Parathyroid adenoma (tissue), 2 donors: ENCODE results near the gene TEDC2.
A peak's percentile ranks its signal among the peaks of the same experiment; 100 is the strongest.

ENCODE experiments used
- H2AFZ ChIP-seq: fragments of 300-600 bp; sonication (generic); one replicate; pipeline ENCODE4 v1.7.0; 2017; ENCODE audit warnings: antibody characterized with exemption, mild to moderate bottlenecking
- H3K27ac ChIP-seq: fragments of 300-600 bp; sonication (generic); one replicate; pipeline ENCODE4 v1.7.0; 2017
- H3K27me3 ChIP-seq: fragments of 300-600 bp; sonication (generic); one replicate; pipeline ENCODE4 v1.7.0; 2017; ENCODE audit warnings: low read length; ENCODE audit not compliant: control insufficient read depth, insufficient read depth
- H3K36me3 ChIP-seq: fragments of 300-600 bp; sonication (generic); one replicate; pipeline ENCODE4 v1.7.0; 2017; ENCODE audit warnings: low read length; ENCODE audit not compliant: control insufficient read depth, insufficient read depth
- H3K4me1 ChIP-seq: fragments of 300-600 bp; sonication (generic); one replicate; pipeline ENCODE4 v1.7.0; 2017; ENCODE audit warnings: control low read depth
- H3K4me2 ChIP-seq: fragments of 300-600 bp; sonication (generic); one replicate; pipeline ENCODE4 v1.7.0; 2017; ENCODE audit warnings: low read length
- H3K4me3 ChIP-seq: fragments of 300-600 bp; sonication (generic); one replicate; pipeline ENCODE4 v1.7.0; 2017; ENCODE audit warnings: low read depth, low read length
- H3K79me2 ChIP-seq: fragments of 300-600 bp; sonication (generic); one replicate; pipeline ENCODE4 v1.7.0; 2017; ENCODE audit warnings: control low read depth
- H3K9ac ChIP-seq: fragments of 300-600 bp; sonication (generic); one replicate; pipeline ENCODE4 v1.7.0; 2017; ENCODE audit warnings: mild to moderate bottlenecking
- H3K9me3 ChIP-seq: fragments of 300-600 bp; sonication (generic); one replicate; pipeline ENCODE4 v1.7.0; 2017; ENCODE audit warnings: low read length; ENCODE audit not compliant: control insufficient read depth
- CTCF ChIP-seq: fragments of 300-600 bp; sonication (generic); IDR thresholded peaks from one replicate; pipeline ENCODE4 v1.7.0; 2017; ENCODE audit warnings: antibody characterized with exemption, mild to moderate bottlenecking
- donor health status: primary hyperparathyroidism.

TEDC2 gene

GRCh38 chr16:2467528-2468232 lies 7.8 kb downstream of the TEDC2 start:
- H3K9ac ChIP-seq: no peak overlapping the region
- H2AFZ ChIP-seq: peak overlapping the region; percentile 79
- peaks cover 9% of the 10 kb centered on the region for H3K4me1 ChIP-seq
- peak overlapping the region; percentile 11 for H3K4me3 ChIP-seq
- H3K4me2 ChIP-seq: peak overlapping the region; percentile 60
- no peak overlapping the region for H3K27ac ChIP-seq
- no peak for TF ChIP-seq CTCF
- H3K27me3 ChIP-seq: no peaks in the 10 kb centered on the region
- H3K79me2 ChIP-seq: no peaks in the 10 kb centered on the region
- no peaks in the 10 kb centered on the region for H3K36me3 ChIP-seq
- H3K9me3 ChIP-seq: no peaks in the 10 kb centered on the region

DNA sequence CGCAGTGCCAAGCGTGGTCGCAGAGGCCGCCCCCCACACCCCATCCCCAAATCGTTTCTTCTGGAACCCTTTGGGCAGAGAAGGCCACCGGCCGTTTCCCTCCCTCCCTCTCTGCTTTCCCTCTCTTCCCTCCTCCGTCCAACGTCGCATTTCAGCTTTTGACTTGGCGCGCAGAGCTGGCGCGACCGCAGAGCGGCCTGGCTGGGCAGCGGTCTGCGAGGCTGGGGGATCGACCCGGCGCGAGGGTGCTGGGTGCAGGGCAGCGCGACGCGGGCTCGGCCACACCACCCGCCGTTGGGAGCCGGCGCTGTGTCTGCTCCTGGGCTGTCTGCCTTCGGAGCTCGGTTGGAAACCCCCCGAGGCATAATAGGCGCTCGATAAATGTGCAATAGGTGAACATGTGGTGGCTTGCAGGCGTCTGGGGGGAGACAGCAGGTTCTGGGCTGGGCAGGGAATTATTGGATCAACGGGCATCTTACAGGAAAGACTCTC lies 8.4 kb downstream of the TEDC2 start:
- H3K27me3 ChIP-seq: no peaks in the 10 kb centered on the region
- H3K9me3 ChIP-seq: no peaks in the 10 kb centered on the region
- H3K27ac ChIP-seq: no peak overlapping the region
- TF ChIP-seq CTCF: no peak
- H3K4me3 ChIP-seq: peak overlapping the region; percentile 11
- no peak overlapping the region for H3K9ac ChIP-seq
- H3K4me1 ChIP-seq: peaks cover 9% of the 10 kb centered on the region
- no peaks in the 10 kb centered on the region for H3K79me2 ChIP-seq
- no peaks in the 10 kb centered on the region for H3K36me3 ChIP-seq
- H3K4me2 ChIP-seq: peak overlapping the region; percentile 60
- H2AFZ ChIP-seq: peak overlapping the region; percentile 79

- Histone ChIP-seq H3K79me2 (no peaks in the 10 kb centered on the region), H3K27ac (no peak overlapping the region), H3K9ac (no peak overlapping the region), H3K4me1 (peaks cover 12% of the 10 kb centered on the region), H2AFZ (no peak overlapping the region), H3K36me3 (no peaks in the 10 kb centered on the region), H3K9me3 (no peaks in the 10 kb centered on the region), H3K27me3 (no peaks in the 10 kb centered on the region), H3K4me3 (no peak overlapping the region), H3K4me2 (peak overlapping the region; percentile 60)
- no peak for TF ChIP-seq CTCF
These were observed 9.0 kb downstream of the TEDC2 start for GRCh38 chr16:2468725-2469398.

GRCh38 chr16:2469399-2470233 lies 9.7 kb downstream of the TEDC2 start:
- Histone ChIP-seq H3K9me3 (no peaks in the 10 kb centered on the region), H3K36me3 (no peaks in the 10 kb centered on the region), H3K4me1 (peaks cover 12% of the 10 kb centered on the region), H3K9ac (no peak overlapping the region), H3K4me2 (no peak overlapping the region), H3K79me2 (no peaks in the 10 kb centered on the region), H3K4me3 (no peak overlapping the region), H3K27ac (no peak overlapping the region), H2AFZ (no peak overlapping the region), H3K27me3 (no peaks in the 10 kb centered on the region)
- no peak for TF ChIP-seq CTCF
